NCI-H2171 (cell line): ENCODE data around the gene PACS1.

Experiments
- DNase-seq: peaks from one replicate; lab custom pipeline; 2025; lab: John Stamatoyannopoulos, UW

Gene PACS1

DNA sequence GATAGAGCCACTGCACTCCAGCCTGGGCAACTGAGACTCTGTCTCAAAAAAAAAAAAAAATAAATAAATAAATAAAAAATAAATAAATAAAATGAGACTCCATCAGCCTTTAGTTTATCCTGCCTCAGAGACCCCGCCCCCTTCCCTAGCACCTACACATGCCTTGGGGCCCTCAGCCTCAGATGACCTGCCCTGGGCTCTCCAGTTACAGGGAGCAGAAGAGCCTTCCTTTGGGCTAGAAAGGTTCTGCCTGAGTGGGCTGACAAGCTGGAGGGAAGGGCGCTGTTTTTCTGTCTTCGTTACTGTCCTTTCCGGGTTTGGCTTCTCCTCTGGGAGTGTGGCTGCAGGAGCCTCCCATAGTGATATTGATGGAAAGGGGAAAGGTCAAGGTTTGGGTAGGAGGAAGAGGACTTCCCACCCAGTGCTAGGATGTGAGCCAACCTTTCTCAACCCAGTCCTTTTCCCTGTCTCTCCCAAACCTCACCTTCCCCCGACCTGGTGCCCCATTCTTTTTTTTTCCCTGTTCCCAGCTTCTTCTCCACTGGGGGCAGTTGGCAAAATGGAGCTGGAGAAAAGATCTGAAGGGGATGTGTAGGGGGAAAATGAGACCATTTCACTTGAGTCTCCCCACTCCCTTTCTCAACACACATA lies 19.4 kb upstream of the PACS1 start:
- DNase-seq: no peak

DNA sequence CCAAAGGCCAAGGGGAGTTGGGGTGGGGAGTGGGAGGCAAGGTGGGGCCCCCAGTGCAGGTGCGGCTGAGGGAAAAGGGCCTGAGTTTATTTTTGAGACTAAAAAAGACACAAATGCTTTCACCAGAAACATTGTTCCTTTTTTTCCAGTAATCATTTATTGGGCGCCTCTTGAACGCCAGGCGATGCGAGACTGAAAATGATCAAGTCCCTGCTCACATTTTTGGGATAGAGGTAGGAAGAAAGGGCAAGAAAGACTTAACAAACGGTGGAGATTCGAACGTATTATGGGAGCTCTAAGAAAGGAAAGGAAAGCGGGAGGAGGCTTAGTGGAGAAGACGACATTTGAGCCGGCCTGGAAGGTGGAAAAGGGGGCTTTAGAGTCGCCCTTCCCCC lies 18.7 kb upstream of the PACS1 start:
- no peak for DNase-seq

DNA sequence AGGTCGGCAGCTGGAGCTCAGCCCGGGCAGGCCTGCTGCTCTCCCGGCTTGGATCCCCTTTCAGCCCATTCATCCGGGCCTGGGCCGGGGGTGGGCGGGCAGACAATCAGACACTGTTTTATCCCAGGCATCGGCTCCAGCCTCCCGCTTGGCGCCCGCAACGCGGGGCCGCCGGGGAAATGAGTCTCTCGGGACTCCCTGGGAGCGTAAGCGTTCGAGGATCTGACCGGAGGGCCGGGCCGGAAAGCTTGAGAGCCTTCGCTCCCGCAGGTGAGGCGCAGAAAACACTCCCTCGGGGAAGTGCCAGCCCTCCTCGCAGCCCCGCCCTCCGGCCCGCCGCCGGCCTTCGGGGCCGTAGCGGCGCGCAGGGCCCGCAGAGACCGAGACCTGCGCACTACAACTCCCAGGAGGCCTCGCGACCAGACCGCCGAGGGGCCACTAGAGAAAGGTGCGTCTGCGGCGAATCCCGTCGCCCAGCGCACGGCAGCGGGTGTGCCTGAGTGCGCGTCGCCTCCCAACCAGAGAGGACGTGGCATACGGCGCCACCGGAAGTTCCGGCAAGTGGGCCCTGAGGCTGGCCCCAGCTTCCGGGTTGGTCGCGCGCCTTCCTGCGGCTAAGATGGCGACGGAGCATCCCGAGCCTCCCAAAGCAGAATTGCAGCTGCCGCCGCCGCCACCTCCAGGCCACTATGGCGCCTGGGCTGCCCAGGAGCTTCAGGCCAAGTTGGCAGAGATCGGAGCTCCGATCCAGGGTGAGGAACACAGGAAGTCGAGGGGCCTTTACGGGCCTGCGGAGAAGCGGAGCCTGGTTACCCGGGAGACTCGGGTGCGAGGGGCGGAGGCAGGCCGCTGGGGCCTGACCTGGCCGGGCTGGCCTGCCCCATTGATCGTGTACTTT lies 18.1 kb upstream of the PACS1 start, which contains the start of gene SF3B2:
TSS of gene SF3B2 (plus strand) at position 599 of the 898 bp plus-strand sequence. CDS start at position 620, 21 bp downstream.
- peak; percentile 97 for DNase-seq

DNA sequence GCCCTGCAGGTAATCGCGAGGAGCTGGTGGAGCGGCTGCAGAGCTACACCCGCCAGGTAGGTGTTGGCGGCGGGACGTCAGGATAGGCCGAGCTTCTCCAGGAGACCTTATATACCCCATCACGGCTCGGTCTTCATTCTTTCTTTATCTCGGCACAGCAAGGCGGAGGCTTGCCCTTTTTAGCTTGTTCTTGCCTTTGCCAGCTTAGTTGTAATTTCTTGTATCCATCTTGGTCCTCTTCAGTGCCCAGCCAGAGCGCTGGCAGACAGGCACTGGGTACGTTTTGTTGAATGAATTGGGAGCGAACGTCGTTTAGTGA lies 17.4 kb upstream of the PACS1 start:
- no peak for DNase-seq

DNA sequence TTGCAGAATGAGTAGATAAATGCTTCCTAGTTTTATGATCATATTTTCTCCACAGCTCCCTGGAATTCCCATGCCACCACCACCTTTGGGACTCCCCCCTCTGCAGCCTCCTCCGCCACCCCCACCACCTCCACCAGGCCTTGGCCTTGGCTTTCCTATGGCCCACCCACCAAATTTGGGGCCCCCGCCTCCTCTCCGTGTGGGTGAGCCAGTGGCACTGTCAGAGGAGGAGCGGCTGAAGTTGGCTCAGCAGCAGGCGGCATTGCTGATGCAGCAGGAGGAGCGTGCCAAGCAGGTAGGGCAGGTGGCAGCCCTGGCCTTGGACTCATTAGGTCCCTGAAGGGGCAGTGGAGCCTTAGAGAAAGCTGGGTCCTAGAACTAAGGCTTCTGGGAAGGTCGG lies 15.1 kb upstream of the PACS1 start:
- DNase-seq: no peak

DNA sequence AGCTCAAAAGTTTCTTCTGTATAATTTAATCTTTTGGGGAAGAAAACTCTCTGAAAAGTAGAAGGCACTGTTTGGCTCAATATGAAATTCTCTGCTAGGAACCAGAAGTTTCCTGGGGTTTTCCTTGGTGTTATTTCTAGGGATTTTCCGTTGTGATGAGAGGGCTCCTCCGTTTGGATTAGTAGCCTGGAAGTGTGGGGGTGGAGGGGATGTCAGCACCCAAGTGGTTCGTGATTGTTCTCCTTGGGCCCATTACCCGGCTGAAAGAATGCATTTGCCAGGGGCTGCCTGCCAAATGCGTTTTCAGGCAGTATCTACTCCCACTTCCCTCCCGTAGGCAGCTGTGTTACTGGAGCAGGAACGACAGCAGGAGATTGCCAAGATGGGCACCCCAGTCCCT lies 13.6 kb upstream of the PACS1 start:
- no peak for DNase-seq

DNA sequence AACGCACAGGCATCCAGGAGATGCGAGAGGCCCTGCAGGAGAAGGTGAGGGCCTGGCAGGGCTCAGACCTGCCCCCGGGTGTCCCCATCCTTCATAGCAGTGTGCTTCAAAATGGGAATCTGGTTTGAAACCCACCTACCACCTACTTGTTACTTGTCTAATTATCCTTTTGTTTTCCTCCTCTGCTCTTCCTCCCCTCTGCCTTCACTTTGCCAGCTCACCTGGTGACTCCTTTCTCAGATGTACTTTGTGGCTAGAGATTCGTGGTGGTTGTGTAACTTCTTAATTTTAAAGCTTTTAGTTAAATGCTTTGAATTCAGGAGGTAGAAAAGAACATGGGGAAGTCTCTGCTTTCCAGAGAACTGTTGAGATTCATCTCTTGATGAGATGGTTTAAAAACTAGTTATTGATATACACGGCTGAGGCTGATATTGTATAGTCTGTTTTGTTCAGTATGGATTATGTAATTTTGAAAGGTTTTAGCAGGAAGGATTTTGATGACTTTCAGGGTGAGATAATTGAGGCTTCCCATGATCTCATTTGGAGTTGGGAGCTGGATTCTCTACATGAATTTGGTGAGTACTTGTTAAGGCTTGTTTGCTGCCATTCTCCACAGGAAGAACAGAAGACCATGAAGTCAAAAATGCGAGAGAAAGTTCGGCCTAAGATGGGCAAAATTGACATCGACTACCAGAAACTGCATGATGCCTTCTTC lies 9.9 kb upstream of the PACS1 start:
- no peak for DNase-seq

DNA sequence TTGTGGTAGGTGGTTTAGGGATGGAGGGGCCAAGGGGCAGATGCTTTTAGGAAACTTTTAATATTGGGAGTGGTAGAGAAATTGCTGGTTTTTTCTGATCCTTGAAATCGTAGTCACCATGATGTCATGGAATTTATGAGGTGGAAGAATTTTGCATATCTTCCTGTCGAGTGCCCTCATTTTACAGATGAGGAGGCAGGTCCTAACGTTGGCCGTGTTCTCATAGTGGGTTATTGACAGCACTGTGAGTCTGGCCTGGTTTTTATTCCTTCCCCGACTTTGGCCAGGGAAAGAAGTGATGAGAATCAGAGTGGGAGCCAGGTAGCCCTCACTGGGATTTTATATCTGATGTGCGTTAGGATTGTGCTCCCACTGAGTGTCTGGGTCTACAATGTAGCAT lies 8.8 kb upstream of the PACS1 start:
- no peak for DNase-seq

DNA sequence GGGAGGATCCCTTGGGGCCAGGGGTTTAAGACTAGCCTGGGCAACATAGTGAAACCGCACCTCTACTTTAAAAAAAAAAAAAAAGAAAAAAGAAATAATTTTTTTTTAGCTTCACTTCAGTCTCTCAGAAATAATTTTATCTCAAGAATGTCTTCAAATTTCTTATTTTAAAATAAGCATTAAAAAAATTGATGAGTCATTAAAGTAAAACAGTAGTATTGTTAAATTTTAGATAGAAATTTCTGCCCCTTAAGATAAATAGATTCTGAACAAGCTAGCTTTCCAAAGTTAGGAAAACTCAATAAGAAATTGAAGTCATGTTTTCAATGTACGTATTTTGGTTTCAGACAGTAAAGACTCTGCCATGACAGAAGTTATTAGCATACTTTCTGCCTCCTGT lies 7.7 kb upstream of the PACS1 start:
- DNase-seq: no peak

DNA sequence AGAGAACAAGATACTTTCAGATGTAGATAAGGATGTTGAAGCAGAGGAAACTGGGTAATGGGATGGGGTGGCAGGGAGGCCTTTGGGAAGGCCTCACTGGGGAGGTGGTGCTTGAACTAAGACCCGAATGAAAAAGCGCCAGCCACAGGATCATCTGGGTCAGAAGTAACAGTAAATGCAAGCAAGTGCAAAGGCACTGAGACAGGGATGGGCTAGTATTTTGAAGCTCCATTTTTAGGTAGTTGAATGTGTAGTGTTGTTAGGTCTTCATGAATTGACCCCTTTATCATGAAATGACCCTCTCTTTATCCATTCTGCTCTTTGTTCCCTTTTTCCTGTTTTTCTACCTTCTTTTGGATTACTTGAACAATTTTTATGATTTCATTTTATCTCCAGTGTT lies 6.2 kb upstream of the PACS1 start:
- no peak for DNase-seq

DNA sequence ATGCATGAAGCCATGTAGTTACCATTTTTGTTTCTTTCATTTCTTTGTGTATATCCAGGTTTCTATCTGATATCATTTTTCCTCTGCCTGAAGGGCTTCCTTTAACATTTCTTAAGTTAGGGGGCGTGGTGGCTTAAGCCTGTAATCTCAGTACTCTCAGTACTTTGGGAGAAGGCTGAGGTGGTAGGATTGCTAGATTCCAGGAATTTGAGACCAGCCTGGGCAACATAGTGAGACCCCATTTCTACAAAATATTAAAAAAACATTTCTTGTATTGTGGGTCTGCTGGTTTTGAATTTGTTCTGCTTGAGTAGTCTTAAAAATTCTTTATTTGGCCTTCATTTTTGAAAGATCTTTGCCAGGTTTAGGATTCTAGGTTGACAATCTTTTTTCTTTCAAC lies 5.5 kb upstream of the PACS1 start:
- DNase-seq: no peak

DNA sequence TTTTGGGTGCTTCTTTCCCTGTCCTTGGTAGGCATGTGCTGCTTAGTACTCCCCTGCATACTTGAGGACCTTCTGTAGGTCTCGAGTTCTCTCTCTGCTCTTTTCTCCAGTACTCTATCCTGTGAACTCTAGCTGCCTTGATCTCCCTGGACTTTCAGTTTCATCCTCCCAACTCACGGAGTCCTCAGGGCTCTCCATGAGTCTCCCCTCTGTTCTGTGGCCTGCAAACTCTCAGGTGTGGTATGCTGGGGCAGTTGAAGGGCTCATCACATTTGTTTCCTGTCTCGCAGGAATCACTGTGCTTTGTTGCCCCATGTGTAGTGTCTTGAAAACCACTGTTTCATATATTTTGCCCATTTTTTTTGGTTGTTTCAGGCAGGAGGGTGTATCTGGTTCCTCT lies 3.3 kb upstream of the PACS1 start:
- DNase-seq: no peak

DNA sequence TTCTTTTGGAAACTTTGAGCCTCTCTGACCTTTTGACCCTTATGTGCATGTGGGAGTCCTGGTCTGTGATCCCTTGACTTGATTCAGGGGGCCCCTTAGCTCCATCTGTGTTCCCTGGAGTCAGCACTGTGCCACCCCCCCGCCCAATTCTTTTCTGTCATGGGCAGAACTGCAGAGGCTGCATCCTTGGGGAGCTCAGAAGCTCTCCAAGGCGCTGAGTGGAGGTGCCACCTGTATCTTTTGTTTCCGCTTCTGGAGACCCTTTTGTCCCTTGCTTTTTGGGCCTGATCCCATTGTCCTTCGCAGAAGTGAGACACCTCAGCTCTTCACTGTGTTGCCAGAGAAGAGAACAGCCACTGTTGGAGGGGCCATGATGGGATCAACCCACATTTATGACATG lies 2.4 kb upstream of the PACS1 start:
- no peak for DNase-seq

DNA sequence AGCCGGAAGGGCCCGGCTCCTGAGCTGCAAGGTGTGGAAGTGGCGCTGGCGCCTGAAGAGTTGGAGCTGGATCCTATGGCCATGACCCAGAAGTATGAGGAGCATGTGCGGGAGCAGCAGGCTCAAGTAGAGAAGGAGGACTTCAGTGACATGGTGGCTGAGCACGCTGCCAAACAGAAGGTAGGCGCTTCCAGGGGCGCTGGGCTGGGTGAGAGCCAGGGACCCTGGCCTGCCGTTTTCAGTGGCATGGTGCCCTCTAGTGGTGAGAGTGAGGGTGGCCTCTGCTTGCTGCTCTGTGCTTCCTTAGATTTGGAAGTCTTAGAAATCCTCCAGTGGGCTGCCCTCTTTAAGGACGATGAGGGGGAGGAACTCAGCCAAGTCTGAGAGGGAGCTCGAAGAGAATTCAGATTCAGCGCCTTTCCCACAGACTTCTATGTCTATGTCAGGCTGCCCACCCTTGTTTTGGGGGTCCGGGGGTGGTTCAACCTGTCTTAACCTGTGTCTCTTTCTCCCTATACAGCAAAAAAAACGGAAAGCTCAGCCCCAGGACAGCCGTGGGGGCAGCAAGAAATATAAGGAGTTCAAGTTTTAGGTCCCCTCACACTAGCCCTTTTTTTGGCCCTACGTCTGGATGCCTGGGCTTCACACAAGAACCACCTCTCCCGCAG lies 1.8 kb upstream of the PACS1 start:
- DNase-seq: peak; percentile 44

DNA sequence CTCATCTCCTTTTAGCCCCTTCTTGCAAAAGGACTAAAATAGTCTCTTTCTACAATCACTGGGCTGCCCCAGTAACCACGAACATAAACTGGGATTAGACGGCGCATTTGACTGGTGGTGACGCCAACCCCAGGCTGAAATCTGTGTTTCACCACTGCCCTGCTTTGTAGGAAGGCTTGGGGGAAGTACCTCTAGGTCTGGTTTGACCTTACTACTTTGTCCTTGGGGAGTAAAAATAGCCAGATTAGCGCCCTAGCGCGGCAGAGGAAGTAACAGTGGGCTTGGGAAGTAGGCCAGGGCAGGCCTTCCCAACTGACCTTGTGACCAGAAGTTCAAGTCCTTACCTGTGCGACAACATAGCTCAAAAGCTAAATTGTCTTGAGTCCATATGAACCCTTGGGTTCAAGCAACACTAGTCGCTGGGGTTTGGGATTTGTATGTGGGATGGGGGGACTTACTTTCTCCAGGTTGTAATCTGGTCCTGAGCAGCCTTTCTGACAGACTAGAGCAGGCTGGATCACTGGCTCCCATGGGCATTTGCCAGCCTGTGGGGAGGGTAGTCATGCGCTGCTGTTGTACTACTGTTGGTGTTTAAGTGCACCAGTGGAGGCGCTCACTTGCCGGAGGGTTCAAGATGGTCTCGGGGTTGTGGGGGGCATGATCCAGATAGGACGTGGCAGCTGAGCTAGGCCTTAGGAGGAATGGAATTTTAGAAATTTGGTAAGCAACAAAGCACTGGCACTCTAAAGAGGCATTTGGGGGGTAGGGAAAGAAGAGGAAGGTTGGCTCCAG lies 953 bp upstream of the PACS1 start:
- DNase-seq: peak; percentile 60

DNA sequence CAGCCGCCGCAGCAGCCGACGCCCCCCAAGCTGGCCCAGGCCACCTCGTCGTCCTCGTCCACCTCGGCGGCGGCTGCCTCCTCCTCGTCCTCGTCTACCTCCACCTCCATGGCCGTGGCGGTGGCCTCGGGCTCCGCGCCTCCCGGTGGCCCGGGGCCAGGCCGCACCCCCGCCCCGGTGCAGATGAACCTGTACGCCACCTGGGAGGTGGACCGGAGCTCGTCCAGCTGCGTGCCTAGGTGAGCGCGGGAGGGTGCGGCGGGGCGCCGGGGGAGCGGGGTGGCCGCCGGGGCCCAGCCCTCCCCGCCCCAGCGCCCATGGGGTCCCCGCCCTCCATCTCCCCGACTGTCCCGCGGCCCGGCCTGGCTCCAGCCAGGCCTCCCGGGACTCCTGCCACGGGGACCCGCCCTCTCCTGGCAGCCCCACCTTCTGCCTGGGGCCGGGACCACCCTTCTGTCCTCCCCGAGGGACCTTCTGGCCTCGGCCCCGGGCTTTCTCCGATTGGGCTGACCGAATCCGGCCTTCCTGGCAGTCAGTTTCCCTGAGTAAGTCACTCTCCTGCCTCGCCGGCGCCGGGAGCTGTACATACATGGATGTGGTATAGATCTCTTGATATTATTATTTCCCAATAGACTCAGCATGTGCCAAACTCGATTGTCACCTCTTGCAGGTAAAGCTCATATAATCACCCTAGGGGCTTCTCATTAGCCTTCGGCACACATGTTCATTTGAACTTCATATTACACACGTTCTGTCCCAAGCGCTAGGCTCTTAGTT lies 720 bp downstream of the PACS1 start:
- no peak for DNase-seq

DNA sequence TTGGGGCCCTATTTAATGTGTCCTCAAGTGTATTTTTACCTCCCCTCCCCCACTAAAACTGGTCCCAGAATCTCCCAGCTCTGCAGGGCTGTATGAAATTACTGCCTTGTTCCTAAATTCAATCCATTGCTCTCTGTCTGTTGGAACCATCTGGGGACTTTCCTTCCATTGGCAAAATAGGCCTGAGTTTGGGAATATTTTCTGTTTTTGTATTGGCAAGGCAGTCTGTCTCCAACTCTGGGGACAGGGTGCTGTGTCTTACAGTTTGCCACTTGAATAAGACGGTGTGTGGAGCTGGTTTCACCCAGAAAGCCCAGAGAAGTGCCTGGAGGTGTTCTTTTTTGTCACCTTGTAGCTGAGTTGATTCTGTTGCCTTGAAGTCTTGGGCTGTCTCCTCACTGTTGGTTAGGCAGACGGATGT lies 1.3 kb downstream of the PACS1 start:
- no peak for DNase-seq

DNA sequence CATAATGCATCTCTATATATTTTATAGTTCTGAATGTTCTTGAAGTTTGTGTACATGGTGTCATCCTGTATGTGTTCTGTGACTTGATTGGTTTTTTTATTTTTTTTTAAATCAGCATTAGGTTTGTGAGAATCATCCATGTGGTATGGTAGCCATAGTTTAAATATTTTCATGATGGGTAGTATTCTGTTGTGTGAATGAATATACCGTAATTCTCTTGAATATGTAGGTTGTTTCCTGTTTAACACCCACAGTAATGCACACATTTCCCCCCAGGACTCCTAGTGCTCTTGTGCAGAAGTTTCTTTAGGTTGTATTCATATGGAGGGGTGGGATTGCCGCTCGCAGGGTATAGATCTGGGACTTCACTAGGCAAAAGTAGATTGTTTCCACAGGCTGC lies 2.0 kb downstream of the PACS1 start:
- DNase-seq: no peak

DNA sequence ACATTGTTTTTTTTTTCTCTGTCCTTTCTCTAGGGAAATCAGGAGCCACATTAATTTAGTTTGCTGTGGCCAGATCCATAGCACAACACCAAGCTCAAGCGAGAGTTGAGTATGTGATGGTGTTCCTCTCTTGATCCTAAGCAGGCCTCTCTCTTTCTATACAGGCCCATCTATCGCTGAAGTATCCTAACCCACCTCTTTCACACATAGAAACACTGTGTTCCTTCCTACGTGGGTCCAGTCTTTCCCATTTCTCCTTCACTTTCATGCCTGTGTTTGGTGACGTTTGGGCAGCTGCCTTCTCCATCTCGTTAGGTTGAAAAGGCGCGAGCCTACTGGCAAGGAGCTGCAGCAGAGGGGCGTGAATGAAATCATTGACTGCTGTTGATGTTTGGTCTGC lies 2.4 kb downstream of the PACS1 start:
- no peak for DNase-seq

DNA sequence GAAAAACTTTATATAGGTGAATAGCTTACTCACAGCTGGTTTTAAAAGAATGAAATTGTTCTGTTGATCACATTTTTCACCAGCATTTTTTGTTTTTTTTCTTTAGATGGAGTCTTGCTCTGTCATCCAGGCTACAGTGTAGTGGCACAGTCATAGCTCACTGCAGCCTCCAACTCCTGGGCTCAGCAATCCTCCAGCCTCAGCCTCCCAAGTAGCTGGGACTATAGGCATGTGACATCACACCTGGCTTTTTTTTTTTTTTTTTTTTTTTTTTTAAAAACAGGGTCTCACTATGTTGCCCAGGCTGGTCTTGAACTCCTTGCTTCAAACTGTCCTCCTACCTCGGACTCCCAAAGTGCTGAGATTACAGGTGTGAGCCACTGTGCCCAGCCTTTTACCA lies 3.6 kb downstream of the PACS1 start:
- DNase-seq: no peak

DNA sequence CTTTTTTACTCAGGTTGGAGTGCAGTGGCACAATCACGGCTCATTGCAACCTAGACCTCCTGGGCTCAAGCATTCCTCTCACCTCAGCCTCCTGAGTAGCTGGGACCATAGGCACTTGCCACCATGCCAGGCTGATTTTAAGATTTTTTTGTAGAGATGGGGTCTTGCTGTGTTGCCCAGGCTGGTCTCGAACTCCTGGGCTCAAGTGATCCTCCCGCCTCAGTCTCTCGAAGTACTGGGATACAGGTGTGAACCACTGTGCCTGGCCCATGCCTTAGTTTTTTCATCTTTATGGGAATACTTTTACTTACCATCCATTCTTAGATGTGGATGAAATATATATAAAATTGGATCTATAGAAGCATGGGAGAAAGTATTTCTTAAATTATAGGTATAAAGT lies 5.2 kb downstream of the PACS1 start:
- DNase-seq: no peak
